ENCODE measurements around the gene TLR2. TPM values are rescaled to one million over a fixed set of nuclear protein-coding genes. Genes with fewer than 3 reads are reported as not detected.

TLR2 gene
- total and polyA plus RNA-seq, 2 of the 4 experiments (the other 2 are of a cell fraction) = under 0.01 to 0.03 TPM

- H3K27ac ChIP-seq (ENCODE audit: insufficient read depth, low read length) = no peak overlapping the region
- H2BK20ac ChIP-seq (ENCODE audit: low read depth, low read length) = no peak overlapping the region
- POLR2A ChIA-PET (ENCODE audit: unreplicated experiment) = no interaction called here
- H3K4ac ChIP-seq (ENCODE audit: low read depth, low read length) = no peak overlapping the region
- no peaks in the 10 kb centered on the region for H4K20me1 ChIP-seq (ENCODE audit: insufficient read depth, low read length)
- dilution Hi-C loops (cut with HindIII; ENCODE audit: low sequenced_read_pairs, unreplicated experiment) = no loop called here
- H3K23ac ChIP-seq (ENCODE audit: low read depth, low read length) = no peak overlapping the region
- no peak overlapping the region for H2AK9ac ChIP-seq (replicated peaks; ENCODE audit: low read depth, low read length, poor library complexity)
- BruUV-seq (replicated peaks) = no TSS peak
- H3K79me1 ChIP-seq (ENCODE audit: low read depth in 1 of 2, low read length in 2 of 2) = no peaks in the 10 kb centered on the region
- no peak overlapping the region for H3K14ac ChIP-seq (replicated peaks; ENCODE audit: low read depth, low read length)
- H3K27me3 ChIP-seq (ENCODE audit: control insufficient read depth, insufficient read depth, low read length) = no peaks in the 10 kb centered on the region
- no peak overlapping the region for H4K5ac ChIP-seq (ENCODE audit: low read depth, low read length)
- ATAC-seq (ENCODE audit: low read depth) (no peak), DNase-seq (no peak)
- no peak overlapping the region for H3K4me2 ChIP-seq (ENCODE audit: low read depth, low read length)
- H3K4me3 ChIP-seq (ENCODE audit: insufficient read depth, low read depth, low read length) = no peak overlapping the region
- no peak overlapping the region for H2AFZ ChIP-seq (replicated peaks; ENCODE audit: low read length, poor library complexity)
- no peak overlapping the region for H2BK15ac ChIP-seq (ENCODE audit: low read depth, low read length)
- no peak overlapping the region for H4K91ac ChIP-seq (ENCODE audit: insufficient read depth, low read depth, low read length)
- intact Hi-C loops (cut with micrococcal nuclease) = no loop called here
- no peaks in the 10 kb centered on the region for H3K9me3 ChIP-seq (ENCODE audit: control insufficient read depth, insufficient read depth, low read length)
- no peak overlapping the region for H4K8ac ChIP-seq (ENCODE audit: low read depth in 2 of 2, low read length in 2 of 2)
- H3K9ac ChIP-seq (ENCODE audit: low read depth, low read length) = no peak overlapping the region
- in situ Hi-C loops (cut with MboI; ENCODE audit: low sequenced_read_pairs) = no loop called here
- TF ChIP-seq MXI1 (IDR thresholded peaks at IDR 0.05; ENCODE audit: borderline replicate concordance, low read depth, low read length) (no peak), USF2 (IDR thresholded peaks at IDR 0.05; ENCODE audit: low read depth, low read length) (no peak), POLR2A (IDR thresholded peaks at IDR 0.05; ENCODE audit: low read depth, low read length) (no peak), CEBPB (IDR thresholded peaks at IDR 0.05; ENCODE audit: low read depth, low read length) (no peak)
- H3K36me3 ChIP-seq (ENCODE audit: control insufficient read depth, insufficient read depth, low read length) = no peaks in the 10 kb centered on the region
- no peak overlapping the region for H3K56ac ChIP-seq (ENCODE audit: extremely low read depth, insufficient read depth, low read length)
- no peak overlapping the region for H2BK120ac ChIP-seq (ENCODE audit: low read depth, low read length)
- H3K18ac ChIP-seq (ENCODE audit: low read depth, low read length) = no peak overlapping the region
- H3K9me1 ChIP-seq (ENCODE audit: insufficient read depth, low read length) = no peaks in the 10 kb centered on the region
- H2AK5ac ChIP-seq (ENCODE audit: low read depth, low read length) = no peak overlapping the region
- no peaks in the 10 kb centered on the region for H3K4me1 ChIP-seq (ENCODE audit: control insufficient read depth, insufficient read depth, low read length)
- no peak overlapping the region for H2BK5ac ChIP-seq (ENCODE audit: low read depth, low read length, poor library complexity, severe bottlenecking)
- CTCF ChIA-PET = no interaction called here
Measured at GRCh38 chr4:153735906-153736461, 51.9 kb downstream of the TLR2 start.

All from IMR-90 (cell line).